Raji (cell line): ENCODE results near the gene GNAI2.

Source experiments
- POLR2A ChIP-seq: IDR thresholded peaks from 2 replicates; pipeline ENCODE4 v1.6.1; 2011; ENCODE audit warnings: low read depth, low read length, control low read depth; ENCODE audit not compliant: insufficient read depth

The GNAI2 gene

GRCh38 chr3:50263478-50264382, 27.7 kb downstream of the GNAI2 start:
- TF ChIP-seq POLR2A = no peak

GRCh38 chr3:50264383-50264963, 28.5 kb downstream of the GNAI2 start:
- no peak for TF ChIP-seq POLR2A

- TF ChIP-seq POLR2A = no peak
These were observed 29.0 kb downstream of the GNAI2 start for GRCh38 chr3:50264964-50265485.

GRCh38 chr3:50265571-50265970, 29.6 kb downstream of the GNAI2 start:
- no peak for TF ChIP-seq POLR2A

- no peak for TF ChIP-seq POLR2A
These were observed 30.0 kb downstream of the GNAI2 start for GRCh38 chr3:50266017-50266416.

- TF ChIP-seq POLR2A = no peak
These were observed 30.8 kb downstream of the GNAI2 start for GRCh38 chr3:50266836-50267235.

GRCh38 chr3:50267280-50267913, 31.4 kb downstream of the GNAI2 start:
- no peak for TF ChIP-seq POLR2A

- TF ChIP-seq POLR2A = no peak
These were observed 32.3 kb downstream of the GNAI2 start for GRCh38 chr3:50268276-50268675.

- TF ChIP-seq POLR2A = no peak
These were observed 32.9 kb downstream of the GNAI2 start, which contains the start of gene SEMA3B for GRCh38 chr3:50268703-50269451. TSS of gene SEMA3B (plus strand) at chr3:50269147. CDS start at chr3:50269241, 94 bp downstream.

GRCh38 chr3:50269460-50269859, 33.5 kb downstream of the GNAI2 start:
- no peak for TF ChIP-seq POLR2A

- TF ChIP-seq POLR2A = no peak
These were observed 34.0 kb downstream of the GNAI2 start for GRCh38 chr3:50269977-50270413.

GRCh38 chr3:50270422-50271224, 34.6 kb downstream of the GNAI2 start:
- no peak for TF ChIP-seq POLR2A

- no peak for TF ChIP-seq POLR2A
These were observed 35.4 kb downstream of the GNAI2 start for GRCh38 chr3:50271314-50271936.

- TF ChIP-seq POLR2A = no peak
These were observed 37.1 kb downstream of the GNAI2 start for GRCh38 chr3:50272911-50273688.
